Measurements from ENCODE around the gene SMAD6. TPM values are rescaled to one million over a fixed set of nuclear protein-coding genes. Genes with fewer than 3 reads are reported as not detected.

SMAD6 gene
- total RNA-seq, 4 donors from 2014 or later = 2.9 to 7.0 (median 6.9) TPM

DNA sequence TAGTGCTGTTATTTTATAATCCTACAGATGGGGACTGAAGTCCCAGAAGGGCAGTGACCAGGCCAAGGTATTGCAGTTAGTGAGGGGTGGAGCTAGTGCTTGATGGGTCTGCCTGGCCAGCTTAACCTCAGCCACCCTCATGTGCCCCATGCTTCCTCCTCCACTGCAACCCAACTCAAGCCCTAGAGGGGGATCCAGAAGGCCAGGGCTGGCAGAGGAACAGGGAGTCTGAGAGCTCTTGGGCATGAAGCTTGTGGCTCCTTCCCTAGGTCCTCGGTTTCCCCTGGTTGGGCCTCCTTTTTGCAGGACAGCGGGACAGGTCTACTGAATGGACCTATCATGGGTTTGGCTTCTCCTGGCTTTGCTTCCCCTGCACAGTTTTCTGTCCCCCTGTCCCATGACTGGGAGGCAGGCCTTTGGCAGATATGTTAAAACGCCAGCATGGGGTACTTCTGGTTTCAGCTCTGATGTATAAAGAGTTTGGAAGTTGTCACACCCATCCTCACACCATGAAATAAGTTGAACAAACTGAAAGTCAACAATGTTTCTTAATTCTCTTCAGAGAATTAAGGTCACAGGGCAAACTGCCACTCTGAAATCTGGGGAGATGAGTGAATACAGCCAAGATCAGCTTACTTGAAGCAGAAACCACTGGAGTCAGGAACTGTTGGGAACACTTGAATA is 103.3 kb downstream of the SMAD6 start:
- 82% methylated on average over 3 of the region's 3 CpGs for WGBS
- Histone ChIP-seq H3K36me3 (no peaks in the 10 kb centered on the region), H3K4me3 (no peak overlapping the region), H3K9me3 (no peaks in the 10 kb centered on the region), H3K4me1 (peaks cover 47% of the 10 kb centered on the region), H3K27ac (peak overlapping the region; percentile 90), H3K27me3 (no peaks in the 10 kb centered on the region)
- DNase-seq (ENCODE audit: low spot score in 2 of 2) = peak in 1 of 2 donors; percentile 54
- TF ChIP-seq, protein P1, sequence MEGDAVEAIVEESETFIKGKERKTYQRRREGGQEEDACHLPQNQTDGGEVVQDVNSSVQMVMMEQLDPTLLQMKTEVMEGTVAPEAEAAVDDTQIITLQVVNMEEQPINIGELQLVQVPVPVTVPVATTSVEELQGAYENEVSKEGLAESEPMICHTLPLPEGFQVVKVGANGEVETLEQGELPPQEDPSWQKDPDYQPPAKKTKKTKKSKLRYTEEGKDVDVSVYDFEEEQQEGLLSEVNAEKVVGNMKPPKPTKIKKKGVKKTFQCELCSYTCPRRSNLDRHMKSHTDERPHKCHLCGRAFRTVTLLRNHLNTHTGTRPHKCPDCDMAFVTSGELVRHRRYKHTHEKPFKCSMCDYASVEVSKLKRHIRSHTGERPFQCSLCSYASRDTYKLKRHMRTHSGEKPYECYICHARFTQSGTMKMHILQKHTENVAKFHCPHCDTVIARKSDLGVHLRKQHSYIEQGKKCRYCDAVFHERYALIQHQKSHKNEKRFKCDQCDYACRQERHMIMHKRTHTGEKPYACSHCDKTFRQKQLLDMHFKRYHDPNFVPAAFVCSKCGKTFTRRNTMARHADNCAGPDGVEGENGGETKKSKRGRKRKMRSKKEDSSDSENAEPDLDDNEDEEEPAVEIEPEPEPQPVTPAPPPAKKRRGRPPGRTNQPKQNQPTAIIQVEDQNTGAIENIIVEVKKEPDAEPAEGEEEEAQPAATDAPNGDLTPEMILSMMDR (IDR thresholded peaks at IDR 0.05) = no peak
- TF ChIP-seq EP300 (IDR thresholded peaks at IDR 0.05) = no peak
- TF ChIP-seq POLR2AphosphoS5 (IDR thresholded peaks at IDR 0.05) = no peak
- no peak for TF ChIP-seq POLR2A (IDR thresholded peaks at IDR 0.05)

DNA sequence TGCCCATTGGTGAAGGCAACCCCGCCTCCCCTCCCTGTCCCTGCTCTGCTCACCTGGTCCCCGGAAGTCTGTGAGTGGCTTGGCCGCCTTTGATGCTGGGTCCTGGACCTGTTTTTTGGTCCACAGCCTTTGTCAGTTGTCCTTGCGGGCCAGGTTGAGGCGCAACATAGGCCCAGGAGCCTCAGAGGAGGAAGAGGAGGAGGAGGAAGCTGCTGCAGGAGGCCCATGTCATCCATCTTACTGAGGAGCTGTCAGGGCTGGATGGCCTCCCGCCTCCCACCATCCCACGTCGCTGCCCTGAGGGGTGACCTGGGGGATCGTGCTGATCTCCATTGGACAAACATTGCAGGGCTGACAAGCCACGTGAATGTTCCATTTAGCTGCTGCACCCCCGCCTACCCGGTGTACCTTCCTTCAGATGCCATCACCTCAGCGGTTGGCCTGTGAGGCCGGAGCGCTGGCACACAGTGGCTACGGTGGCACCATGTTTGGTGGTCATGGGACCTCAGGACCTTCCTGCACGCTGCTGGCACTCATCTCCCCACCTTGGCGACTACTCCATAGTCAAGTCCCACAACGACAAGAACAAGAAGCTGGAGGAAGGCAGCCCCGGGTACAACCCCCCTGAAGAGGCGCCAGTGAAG is 106.3 kb downstream of the SMAD6 start:
- no peaks in the 10 kb centered on the region for H3K9me3 ChIP-seq

DNA sequence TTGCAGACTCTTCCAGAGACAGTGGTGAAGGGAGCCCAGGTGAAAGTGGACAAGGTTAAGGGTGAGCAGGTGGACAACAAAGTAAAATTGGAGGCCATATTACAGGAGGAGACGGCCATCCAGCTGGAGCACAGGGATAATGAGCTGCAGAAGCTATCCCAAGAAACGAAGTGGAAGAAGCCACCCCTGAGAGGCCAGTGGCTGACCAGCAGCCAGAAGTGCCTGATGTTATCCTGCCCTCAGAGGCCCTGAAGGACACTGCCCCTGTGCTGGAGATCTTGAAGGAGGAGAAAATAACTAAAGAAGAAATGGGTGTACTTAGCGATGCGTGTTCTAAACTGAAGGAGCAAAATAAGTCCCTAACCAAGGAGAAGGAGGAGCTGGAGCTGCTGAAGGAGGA is 107.6 kb downstream of the SMAD6 start:
- 83% methylated on average over 4 of the region's 4 CpGs for WGBS
- Histone ChIP-seq H3K27ac (no peak overlapping the region), H3K36me3 (no peaks in the 10 kb centered on the region), H3K4me3 (no peak overlapping the region), H3K9me3 (peaks cover 4% of the 10 kb centered on the region), H3K27me3 (no peaks in the 10 kb centered on the region), H3K4me1 (peaks cover 7% of the 10 kb centered on the region)
- DNase-seq (ENCODE audit: low spot score in 2 of 2) = peak in 1 of 2 donors; percentile 28
- no peak for TF ChIP-seq POLR2A (IDR thresholded peaks at IDR 0.05)
- TF ChIP-seq, protein P1 (IDR thresholded peaks at IDR 0.05) = no peak
- no peak for TF ChIP-seq POLR2AphosphoS5 (IDR thresholded peaks at IDR 0.05)

More for the DNA sequence above, 106.3 kb downstream of the SMAD6 start:
- H3K4me1 ChIP-seq = peaks cover 20% of the 10 kb centered on the region
- H3K36me3 ChIP-seq = no peaks in the 10 kb centered on the region
- no peak overlapping the region for H3K4me3 ChIP-seq
- 95% methylated on average over 21 of the region's 21 CpGs for WGBS
- TF ChIP-seq EP300 (IDR thresholded peaks at IDR 0.05) = no peak
- no peak for TF ChIP-seq POLR2AphosphoS5 (IDR thresholded peaks at IDR 0.05)
- TF ChIP-seq, protein P1 (IDR thresholded peaks at IDR 0.05) = no peak
- TF ChIP-seq POLR2A (IDR thresholded peaks at IDR 0.05) = no peak
- no peaks in the 10 kb centered on the region for H3K27me3 ChIP-seq
- no peak overlapping the region for H3K27ac ChIP-seq
- peak in 1 of 2 donors; percentile 76 for DNase-seq (ENCODE audit: low spot score in 2 of 2)

DNA sequence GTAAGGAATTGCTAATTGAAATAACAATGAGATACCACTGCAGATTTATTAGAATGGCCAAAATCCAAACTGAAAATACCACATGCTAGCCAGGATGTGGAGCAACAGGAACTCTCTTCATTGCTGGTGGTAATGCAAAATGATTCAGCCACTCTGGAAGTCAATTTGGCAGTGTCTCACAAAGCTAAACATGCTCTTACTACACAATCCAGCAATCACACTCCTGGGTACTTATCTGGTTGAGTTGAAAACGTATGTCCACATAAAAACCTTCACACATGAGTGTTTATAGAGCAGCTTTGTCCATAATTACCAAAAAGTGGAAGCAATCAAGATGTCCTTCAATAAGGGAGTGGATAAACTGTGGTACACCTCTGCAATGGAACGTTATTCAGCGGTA is 113.3 kb downstream of the SMAD6 start:
- H3K9me3 ChIP-seq = peaks cover 4% of the 10 kb centered on the region

DNA sequence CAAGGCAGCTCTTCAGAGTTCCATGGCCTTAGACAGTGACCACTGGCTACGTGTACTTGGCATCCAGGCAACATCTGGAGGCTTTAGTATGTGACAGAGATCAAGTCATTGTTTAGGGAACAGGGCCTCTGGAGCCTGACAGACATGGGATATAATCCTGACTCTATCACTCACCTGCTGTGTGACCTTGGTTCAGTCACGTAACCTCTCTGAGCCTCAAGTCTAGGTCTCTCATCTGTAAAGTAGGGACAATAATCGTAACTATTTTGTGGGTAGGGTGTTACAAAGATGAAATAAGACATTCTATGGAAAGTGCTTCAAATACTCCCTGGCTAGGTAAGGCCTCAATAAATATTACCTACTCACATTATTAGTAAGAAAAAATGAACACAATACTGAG is 114.2 kb downstream of the SMAD6 start:
- Histone ChIP-seq H3K4me3 (no peak overlapping the region), H3K9me3 (peaks cover 4% of the 10 kb centered on the region), H3K27ac (no peak overlapping the region), H3K36me3 (no peaks in the 10 kb centered on the region), H3K4me1 (no peaks in the 10 kb centered on the region), H3K27me3 (no peaks in the 10 kb centered on the region)
- DNase-seq (ENCODE audit: low spot score in 2 of 2) = no peak
- WGBS = 99% methylated on average over 3 of the region's 3 CpGs
- TF ChIP-seq EP300 (IDR thresholded peaks at IDR 0.05) (no peak), POLR2AphosphoS5 (IDR thresholded peaks at IDR 0.05) (no peak), POLR2A (IDR thresholded peaks at IDR 0.05) (no peak)
- TF ChIP-seq, protein P1 (IDR thresholded peaks at IDR 0.05) = no peak

More for the DNA sequence above, 113.3 kb downstream of the SMAD6 start:
- Histone ChIP-seq H3K36me3 (no peaks in the 10 kb centered on the region), H3K4me1 (no peaks in the 10 kb centered on the region), H3K4me3 (no peak overlapping the region), H3K27me3 (no peaks in the 10 kb centered on the region), H3K27ac (no peak overlapping the region)
- no peak for DNase-seq (ENCODE audit: low spot score in 2 of 2)
- WGBS = 65% methylated on average over 3 of the region's 3 CpGs
- TF ChIP-seq, protein P1 (IDR thresholded peaks at IDR 0.05) = no peak
- no peak for TF ChIP-seq POLR2AphosphoS5 (IDR thresholded peaks at IDR 0.05)
- TF ChIP-seq POLR2A (IDR thresholded peaks at IDR 0.05) = no peak
- TF ChIP-seq EP300 (IDR thresholded peaks at IDR 0.05) = no peak
